ENCODE results near the gene CDH16.
"Not testable (repeated sequence)": the region's sequence is repeated elsewhere in the genome, so short reads cannot be mapped to it uniquely, and the experiment has no call there.

CDH16 gene

DNA sequence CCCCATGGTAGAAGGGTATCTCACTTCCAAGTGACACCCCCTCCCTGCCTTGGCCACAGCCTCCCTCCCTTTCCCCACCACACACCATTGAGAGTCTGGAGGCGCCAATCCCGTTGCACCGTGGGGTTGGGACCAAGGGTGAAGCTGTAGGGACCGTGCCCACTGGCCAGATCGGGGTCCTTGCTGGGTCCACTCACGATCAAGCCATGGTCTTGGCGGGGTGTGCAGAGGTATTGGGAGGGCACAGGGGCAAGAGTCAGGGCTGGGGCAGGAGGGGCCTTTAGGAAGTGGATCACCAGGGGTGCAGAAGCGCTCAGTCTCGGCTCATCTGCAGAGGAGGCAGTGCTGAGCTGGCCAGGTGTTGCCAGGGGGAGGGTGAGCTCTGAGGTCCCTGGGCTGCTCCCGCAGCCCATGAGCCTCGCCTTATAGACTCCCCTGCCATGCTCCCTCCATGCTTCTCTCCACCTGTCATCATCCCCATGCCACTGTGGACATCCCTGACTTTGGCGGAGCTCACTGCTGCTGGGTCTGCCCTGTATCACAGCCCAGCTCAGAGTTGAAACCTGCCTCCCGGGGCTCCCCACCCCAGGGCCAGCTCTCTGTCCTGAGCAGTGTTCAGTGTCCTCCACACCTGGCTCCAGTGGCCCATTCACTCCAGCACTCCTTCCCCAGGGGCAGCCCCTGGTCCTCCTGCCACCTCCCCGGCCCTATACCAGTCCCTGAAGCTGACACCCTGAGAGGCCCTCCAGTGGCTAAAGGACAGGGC lies 8.3 kb downstream of the CDH16 start:
- DNase-seq (ENCODE audit: low read depth in 2 of 2), result no peak

DNA sequence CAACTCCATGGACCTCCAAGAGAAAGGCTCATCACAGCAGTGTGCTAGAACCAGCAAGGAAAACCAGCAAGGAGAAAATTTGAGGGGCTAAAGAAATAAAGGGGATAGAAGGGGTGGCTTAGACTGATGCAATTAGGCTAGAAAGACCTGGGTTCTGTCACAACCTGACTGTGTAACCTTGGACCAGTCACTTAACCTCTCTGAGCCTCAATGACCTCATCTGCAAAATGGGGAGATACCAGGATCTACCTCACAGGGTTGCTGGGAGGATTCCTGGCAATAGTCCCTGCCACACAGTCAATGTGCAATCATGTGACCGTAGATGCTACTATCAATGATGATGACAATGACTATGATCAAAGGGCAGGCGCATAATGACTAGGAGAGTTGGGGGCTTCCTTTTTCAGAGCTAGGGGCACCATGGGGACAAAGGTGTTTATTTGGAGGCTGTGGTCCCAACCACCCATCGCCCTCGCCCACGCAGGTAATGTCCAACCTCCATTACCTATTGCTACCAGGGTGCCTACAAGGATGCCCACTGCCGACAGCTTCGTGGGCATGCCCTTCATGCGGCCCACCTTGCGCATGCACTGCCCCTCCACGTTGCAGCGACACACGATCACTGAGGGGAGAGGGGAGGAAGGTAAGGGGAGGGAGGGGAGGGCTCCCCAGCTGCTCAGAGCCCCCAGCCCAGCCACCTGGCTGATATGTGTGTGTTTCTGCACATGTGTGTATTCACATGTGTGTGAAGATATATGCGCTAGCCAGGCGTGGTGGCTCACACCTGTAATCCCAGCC lies 9.7 kb downstream of the CDH16 start:
- no peak for DNase-seq (ENCODE audit: low read depth in 2 of 2)

DNA sequence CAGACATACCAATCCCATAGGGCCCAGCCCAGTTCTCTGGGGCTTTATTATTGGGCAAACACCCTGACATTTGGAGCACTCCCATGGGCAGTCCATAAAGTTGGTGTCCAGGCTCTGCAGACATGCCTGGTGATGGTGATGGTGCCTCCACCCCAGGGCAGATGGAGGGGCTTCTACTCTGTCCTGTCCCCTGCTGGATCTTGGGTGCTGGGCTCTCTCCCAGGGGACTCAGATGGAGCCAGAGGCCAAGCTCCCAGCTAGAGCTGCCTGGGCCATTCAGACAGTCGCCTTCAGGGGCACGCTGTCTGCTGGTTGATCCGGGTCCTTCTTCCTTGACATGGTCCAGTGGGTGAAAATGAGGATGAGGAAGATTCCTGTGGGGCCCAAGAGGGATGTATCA lies 10.6 kb downstream of the CDH16 start:
- no peak for DNase-seq (ENCODE audit: low read depth in 2 of 2)

DNA sequence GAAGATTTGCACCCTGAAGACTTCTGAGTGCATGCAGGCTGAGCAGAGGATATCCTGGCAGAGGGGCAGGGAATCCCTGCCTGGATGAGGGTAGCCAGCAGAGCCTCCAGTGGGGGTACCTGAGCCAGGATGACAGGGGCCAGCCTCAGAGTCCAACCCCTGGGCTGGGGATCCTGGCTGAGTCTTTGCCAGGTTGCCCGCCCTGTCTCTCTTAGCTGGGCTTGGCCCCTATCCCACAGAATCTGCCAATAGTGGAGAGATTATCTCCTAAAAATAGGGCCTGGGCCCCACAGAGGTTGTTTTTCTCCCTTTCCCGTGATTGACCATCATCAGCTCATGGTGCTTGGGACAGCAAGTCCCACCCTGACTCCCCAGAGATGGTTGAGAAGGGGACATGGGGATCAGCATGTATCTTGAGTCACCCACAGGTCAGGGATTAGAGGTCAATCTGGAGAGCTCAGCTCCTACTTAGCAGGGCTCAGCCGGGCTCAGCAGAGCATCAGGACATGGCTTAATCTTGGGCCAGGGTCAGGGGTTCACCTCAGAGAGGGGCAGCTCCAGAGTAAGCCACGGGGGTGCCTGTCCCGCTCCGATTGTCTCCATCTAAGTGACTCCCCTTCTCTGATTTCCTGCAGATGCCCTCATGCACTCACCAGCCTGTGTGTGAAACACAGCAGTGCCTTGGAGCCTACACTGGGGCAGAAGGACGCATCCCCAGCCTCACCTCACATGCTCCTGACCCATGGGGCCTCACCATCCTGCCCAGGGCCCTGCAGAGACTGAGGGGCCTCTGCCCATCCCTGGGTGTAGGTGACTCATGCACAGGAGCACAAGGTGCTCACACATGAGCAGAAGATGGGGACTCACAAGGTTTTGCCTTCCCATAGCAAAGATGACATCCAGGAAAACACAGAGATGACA lies 11.5 kb downstream of the CDH16 start:
- DNase-seq (ENCODE audit: low read depth in 2 of 2), result no peak

DNA sequence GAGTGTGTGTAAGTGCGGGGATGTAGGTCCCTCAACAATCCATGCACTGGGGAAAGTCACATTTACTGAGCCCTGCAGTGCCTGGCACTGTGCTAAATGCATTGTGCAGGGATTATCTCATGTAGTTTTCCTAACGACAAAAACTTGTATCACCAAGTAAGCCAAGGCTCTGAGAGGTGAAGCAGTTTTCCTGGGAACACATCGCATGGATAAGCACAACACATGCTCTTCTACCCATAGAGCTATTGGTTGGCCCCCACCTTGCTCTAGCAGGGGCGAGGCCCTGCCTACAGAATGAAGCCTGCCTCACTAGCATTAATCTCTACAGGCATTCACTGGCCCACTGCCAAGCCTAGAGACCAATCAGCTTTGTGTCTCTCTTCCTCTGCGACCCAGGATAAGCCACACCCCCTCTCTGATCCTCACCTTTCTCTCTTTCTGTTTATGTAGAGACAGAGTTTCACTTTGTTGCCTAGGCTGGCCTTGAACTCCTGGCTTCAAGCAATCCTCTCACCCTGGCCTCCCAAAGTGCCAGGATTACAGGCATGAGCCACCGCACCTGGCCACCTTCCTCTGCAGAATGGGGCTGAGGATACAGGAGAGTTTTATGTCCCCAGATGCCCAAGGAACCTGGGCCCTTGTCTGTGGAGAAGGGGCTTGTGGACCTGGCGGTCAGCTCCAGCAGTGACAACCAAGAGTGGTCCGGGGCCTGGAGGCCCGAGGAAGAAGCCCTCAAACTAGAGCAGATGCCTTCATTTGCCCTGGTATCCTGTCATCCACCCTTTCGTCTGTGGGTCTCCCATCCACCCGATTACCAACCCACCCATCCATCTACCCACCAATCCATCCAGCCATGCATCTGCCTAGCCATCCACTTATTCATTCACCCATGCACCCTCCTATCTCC lies 12.8 kb downstream of the CDH16 start:
- DNase-seq (ENCODE audit: low read depth in 2 of 2), result no peak

DNA sequence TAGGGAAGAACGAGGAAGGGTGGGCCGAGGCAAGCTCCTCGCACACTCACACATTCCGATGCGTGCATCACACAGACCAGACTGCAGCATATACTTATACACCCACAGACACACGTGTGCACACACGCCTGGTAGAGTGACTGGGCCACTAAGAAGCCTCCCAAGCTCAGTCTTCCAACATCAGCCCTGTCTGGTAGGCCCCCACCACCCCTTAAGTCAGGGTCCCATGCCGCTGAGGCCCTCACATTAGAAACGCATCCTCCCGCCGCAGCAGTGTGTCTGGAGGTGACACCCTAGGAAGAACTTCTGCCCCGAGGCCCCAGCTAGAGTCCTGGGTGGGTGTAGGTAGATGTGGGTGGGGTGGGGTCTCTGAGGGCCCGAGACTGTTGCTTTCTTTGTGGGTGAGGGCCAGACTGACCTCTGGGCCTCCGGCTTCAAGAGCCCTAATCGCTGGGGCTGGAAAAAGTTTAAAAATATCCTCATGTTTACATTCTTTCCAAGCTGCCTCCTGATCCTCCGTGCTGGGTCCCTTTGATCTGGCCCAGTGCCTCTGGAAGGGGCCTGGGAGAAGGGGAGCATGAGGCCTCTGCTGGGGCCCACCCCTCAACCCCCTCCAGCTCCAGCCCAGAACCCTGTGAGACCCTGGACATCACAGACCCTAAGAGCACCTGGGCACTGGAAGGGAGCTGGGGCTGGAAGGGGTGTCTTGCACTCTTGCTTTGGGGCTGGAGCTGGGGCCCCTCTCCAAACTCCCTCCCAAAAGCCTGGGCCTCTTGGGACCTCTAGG lies 13.6 kb downstream of the CDH16 start:
- no peak for DNase-seq (ENCODE audit: low read depth in 2 of 2)

DNA sequence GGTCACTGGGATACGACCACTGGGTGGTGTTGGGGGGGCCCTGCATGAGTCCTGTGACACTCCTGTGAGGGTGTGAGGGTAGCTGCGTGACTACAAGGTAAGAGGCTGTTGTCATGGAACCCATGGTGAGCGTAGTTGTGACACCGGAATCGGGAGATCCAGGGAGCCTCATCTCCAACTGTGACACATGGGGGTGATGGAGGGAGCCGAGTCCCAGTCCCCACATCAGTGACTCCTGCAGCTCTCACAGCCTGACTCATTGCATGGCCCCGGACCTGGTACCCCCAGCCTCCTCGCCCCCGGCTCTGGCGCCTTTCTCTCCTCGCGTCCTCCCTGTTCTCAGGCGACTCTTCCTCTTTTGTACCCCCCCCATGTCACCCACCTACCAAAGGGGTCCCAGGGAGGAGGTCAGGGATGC lies 14.2 kb downstream of the CDH16 start:
- no peak for DNase-seq (ENCODE audit: low read depth in 2 of 2)

DNA sequence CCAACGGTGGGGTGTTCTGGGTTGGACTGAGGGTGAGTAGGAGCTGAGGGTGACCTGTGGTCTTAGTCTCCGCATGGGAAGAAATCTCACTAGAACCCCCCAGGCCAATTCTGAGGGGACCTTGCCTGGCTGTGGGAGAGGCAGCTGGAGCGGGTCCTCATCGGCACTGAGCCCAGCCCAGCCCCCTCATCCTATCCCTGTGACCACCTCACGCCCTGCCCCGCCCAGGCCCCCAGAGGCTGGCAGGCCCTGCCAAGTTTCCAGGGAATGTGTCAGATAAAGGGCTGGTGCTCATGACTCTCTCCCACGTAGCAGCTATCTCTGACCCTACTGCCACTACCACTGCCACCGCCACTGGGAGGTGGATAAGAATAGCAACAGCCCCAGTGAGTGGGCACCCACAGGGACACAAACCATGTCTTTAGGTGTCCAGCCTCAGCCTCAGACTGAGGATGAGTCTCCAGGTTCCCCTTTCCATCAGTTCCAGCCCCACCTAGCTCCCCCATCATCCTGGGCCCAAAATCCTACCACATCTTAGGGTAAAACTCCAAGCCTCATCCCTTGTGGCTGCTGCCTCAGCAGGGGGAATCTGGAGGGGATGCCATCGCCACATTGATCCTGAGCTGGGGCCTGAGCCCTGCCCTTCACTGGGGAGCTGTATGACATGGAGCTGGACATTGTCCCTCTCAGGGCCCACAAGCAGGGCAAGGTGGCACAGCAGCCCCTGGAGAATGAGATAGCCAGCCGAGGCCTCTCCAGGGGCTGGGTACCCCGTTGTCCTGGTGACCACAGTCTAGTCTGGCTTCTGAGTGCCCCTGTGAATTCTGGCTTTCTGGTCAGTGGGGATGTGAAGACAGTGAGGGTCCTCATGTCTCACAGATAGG lies 14.9 kb downstream of the CDH16 start:
- no peak for DNase-seq (ENCODE audit: low read depth in 2 of 2)

DNA sequence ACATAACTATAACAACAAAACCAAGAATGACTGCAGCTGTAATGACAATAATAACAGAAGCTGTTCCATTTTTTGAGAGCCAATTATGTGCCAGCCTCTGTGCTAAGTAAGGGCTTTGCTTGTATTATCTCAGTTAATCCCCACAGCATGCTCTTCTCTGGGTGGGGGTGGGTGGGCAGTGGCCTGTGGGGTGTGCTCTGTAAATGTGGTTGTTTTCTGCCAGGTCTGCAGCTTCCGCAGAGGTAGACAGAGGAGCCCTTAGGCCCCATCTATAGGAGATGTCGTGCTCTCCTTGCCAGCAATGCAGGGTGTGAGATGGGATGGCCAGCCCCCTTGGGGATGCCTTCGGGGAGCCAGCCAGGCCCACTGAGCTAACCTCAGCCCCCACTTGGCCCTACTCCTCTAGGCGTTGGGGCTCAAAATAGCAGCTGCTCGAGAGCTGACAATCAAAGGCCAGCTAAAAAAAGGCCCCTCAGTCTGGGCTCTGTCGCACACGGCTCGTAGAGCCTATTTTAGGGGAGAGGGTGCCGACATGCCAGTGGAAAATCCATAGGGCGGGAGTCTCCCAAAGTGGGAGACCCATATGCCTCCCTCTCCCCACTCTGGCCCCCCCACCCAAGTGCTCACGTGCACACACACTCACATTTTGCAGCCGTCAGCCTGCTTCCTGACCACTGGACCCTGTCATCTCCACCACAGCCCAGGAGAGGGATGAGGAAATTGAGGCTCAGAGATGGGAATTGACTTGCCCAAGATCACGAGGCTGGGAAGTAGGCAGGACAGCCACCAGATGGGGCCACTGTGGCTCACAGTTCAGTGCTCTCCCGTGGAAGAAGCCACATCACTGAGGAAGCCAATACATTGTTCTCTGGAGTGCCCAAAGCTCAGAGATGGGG lies 15.8 kb downstream of the CDH16 start:
- no peak for DNase-seq (ENCODE audit: low read depth in 2 of 2)

DNA sequence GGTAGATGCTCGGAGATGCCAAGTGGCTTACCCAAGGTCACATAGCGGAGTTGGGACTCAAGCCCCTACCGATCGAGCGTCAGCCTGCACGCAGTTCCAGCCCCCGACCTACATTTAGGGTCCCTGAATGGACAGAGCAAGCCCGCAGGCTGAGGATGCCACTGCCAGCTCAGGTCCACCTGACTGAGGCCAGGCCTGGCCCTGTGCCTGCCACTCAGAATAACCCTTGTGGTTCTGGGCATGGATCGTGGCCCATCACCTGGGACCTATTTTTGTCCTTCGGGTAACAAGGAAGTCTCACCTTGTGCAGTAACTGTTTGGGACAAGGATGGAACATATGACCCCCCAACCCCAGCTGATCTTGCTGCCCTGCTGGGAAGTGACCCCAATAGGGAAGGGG lies 17.1 kb downstream of the CDH16 start:
- DNase-seq (ENCODE audit: low read depth in 2 of 2), result no peak

GRCh38 chr16:66900721-66901441 lies 17.8 kb downstream of the CDH16 start:
- DNase-seq (ENCODE audit: low read depth in 2 of 2), result no peak

- DNase-seq (ENCODE audit: low read depth in 2 of 2), result no peak
Observed at GRCh38 chr16:66899945-66900710, 18.6 kb downstream of the CDH16 start.

- no peak for DNase-seq (ENCODE audit: low read depth in 2 of 2)
Observed at GRCh38 chr16:66899310-66899944, 19.3 kb downstream of the CDH16 start.

GRCh38 chr16:66898933-66899309 lies 19.8 kb downstream of the CDH16 start:
- no peak for DNase-seq (ENCODE audit: low read depth in 2 of 2)

- DNase-seq (ENCODE audit: low read depth in 2 of 2), result no peak
Observed at GRCh38 chr16:66898207-66898606, 20.5 kb downstream of the CDH16 start.

DNA sequence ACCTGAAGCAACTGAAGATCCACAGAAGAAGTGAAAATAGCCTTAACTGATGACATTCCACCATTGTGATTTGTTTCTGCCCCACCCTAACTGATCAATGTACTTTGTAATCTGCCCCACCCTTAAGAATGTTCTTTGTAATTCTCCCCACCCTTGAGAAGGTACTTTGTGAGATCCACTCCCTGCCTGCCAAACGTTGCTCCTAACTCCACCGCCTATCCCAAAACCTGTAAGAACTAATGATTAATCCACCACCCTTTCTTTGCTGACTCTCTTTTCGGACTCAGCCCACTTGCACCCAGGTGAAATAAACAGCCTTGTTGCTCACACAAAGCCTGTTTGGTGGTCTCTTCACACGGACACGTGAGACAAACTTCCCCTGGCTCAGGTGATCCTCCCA lies 22.0 kb downstream of the CDH16 start:
- DNase-seq (ENCODE audit: low read depth in 2 of 2), result not testable (repeated sequence)
